ENCODE results near the gene ALOX5. TPM values are rescaled to one million over a fixed set of nuclear protein-coding genes. Genes with fewer than 3 reads are reported as not detected.

ALOX5 gene
- total RNA-seq, 1 experiment from 2014 or later, result 0.11 TPM

- Histone ChIP-seq H3F3A (ENCODE audit: low read length, unreplicated experiment) (no peaks in the 10 kb centered on the region), H3K79me2 (ENCODE audit: low read length) (no peaks in the 10 kb centered on the region), H3K27ac (ENCODE audit: low read length) (no peak overlapping the region), H3K4me3 (ENCODE audit: low read length) (no peak overlapping the region), H3K4me2 (ENCODE audit: low read length) (no peak overlapping the region), H2AFZ (ENCODE audit: low read length) (no peak overlapping the region), H3K9me2 (replicated peaks; ENCODE audit: low read length) (no peaks in the 10 kb centered on the region), H3K36me3 (ENCODE audit: low read depth, low read length) (no peaks in the 10 kb centered on the region), H3K9me3 (ENCODE audit: low read length) (no peaks in the 10 kb centered on the region), H4K20me1 (ENCODE audit: low read length) (no peaks in the 10 kb centered on the region), H3K27me3 (ENCODE audit: low read length) (peaks cover 22% of the 10 kb centered on the region), H3K4me1 (ENCODE audit: insufficient read depth, low read length) (0 out of 2 replicates have a peak, but pooled peaks cover 3% of the 10 kb centered on the region), H3K9ac (ENCODE audit: low read length) (no peak overlapping the region)
- intact Hi-C loops (cut with micrococcal nuclease), result no loop called here
- ATAC-seq (no peak), DNase-seq (no peak)
- no peak for TF ChIP-seq CTCF (conservative IDR thresholded peaks at IDR 0.05; ENCODE audit: low read depth, low read length)
- TF ChIP-seq EZH2phosphoT487 (IDR thresholded peaks at IDR 0.05; ENCODE audit: borderline replicate concordance, low read length), result no peak
- BruUV-seq (replicated peaks), result no TSS peak
- ChIA-PET CTCF (no interaction called here), POLR2A (ENCODE audit: unreplicated experiment) (no interaction called here)
Measured at GRCh38 chr10:45380903-45381620, 7.0 kb downstream of the ALOX5 start.

GRCh38 chr10:45382591-45382990 is 8.6 kb downstream of the ALOX5 start:
- H3K4me1 ChIP-seq (ENCODE audit: insufficient read depth, low read length), result no peaks in the 10 kb centered on the region
- peaks cover 25% of the 10 kb centered on the region for H3K27me3 ChIP-seq (ENCODE audit: low read length)
- H3K9ac ChIP-seq (ENCODE audit: low read length), result no peak overlapping the region
- H3K9me3 ChIP-seq (ENCODE audit: low read length), result no peaks in the 10 kb centered on the region
- H3K79me2 ChIP-seq (ENCODE audit: low read length), result no peaks in the 10 kb centered on the region
- H2AFZ ChIP-seq (ENCODE audit: low read length), result no peak overlapping the region
- CTCF ChIA-PET, result no interaction called here
- no peaks in the 10 kb centered on the region for H3K36me3 ChIP-seq (ENCODE audit: low read depth, low read length)
- H3F3A ChIP-seq (ENCODE audit: low read length, unreplicated experiment), result no peaks in the 10 kb centered on the region
- POLR2A ChIA-PET (ENCODE audit: unreplicated experiment), result no interaction called here
- H3K4me2 ChIP-seq (ENCODE audit: low read length), result no peak overlapping the region
- no peak overlapping the region for H3K27ac ChIP-seq (ENCODE audit: low read length)
- ATAC-seq (no peak), DNase-seq (no peak)
- BruUV-seq (replicated peaks), result no TSS peak
- intact Hi-C loops (cut with micrococcal nuclease), result no loop called here
- no peaks in the 10 kb centered on the region for H3K9me2 ChIP-seq (replicated peaks; ENCODE audit: low read length)
- H4K20me1 ChIP-seq (ENCODE audit: low read length), result no peaks in the 10 kb centered on the region
- TF ChIP-seq CTCF (conservative IDR thresholded peaks at IDR 0.05; ENCODE audit: low read depth, low read length) (no peak), EZH2phosphoT487 (IDR thresholded peaks at IDR 0.05; ENCODE audit: borderline replicate concordance, low read length) (no peak), EZH2 (IDR thresholded peaks at IDR 0.05; ENCODE audit: low read length, unreplicated experiment) (no peak)
- no peak overlapping the region for H3K4me3 ChIP-seq (ENCODE audit: low read length)

DNA sequence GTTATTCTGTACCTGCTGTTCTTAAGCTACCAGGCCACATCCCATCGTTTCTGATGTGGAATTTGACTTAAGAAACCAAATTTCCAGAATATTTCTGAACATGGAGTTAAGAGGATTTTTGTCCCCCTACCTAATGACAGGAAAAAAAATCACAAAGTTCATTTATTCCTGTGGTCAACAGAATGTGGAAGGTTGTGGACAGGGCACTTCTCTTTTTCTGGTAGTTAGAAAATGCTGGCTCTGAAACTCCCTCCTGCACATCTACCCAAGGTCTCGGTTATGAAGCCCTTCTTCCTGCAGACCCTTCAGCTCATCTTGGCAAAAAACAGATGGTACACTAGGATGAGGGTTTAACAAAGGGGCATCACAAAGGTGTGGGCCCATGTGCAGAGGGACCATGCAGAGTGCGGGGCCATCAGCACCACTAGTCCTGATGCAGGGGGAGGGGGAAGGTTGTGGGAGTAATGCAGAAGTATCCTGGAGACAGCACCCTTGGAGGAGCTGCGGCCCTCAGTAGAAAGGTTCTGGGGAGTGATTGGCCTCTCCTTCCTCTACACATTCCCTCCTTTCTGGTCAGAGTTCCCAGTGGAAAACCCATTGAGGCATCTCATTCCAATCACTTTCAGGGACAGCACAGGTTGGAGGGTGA is 9.8 kb downstream of the ALOX5 start:
- Histone ChIP-seq H3K4me1 (ENCODE audit: insufficient read depth, low read length) (no peaks in the 10 kb centered on the region), H3K9ac (ENCODE audit: low read length) (no peak overlapping the region), H3K9me3 (ENCODE audit: low read length) (no peaks in the 10 kb centered on the region), H3K27ac (ENCODE audit: low read length) (no peak overlapping the region), H2AFZ (ENCODE audit: low read length) (no peak overlapping the region), H4K20me1 (ENCODE audit: low read length) (no peaks in the 10 kb centered on the region), H3F3A (ENCODE audit: low read length, unreplicated experiment) (no peaks in the 10 kb centered on the region), H3K27me3 (ENCODE audit: low read length) (peaks cover 18% of the 10 kb centered on the region), H3K36me3 (ENCODE audit: low read depth, low read length) (no peaks in the 10 kb centered on the region), H3K9me2 (replicated peaks; ENCODE audit: low read length) (no peaks in the 10 kb centered on the region), H3K4me3 (ENCODE audit: low read length) (no peak overlapping the region), H3K4me2 (ENCODE audit: low read length) (no peak overlapping the region), H3K79me2 (ENCODE audit: low read length) (no peaks in the 10 kb centered on the region)
- intact Hi-C loops (cut with micrococcal nuclease), result no loop called here
- TF ChIP-seq EZH2phosphoT487 (IDR thresholded peaks at IDR 0.05; ENCODE audit: borderline replicate concordance, low read length) (no peak), EZH2 (IDR thresholded peaks at IDR 0.05; ENCODE audit: low read length, unreplicated experiment) (no peak), CTCF (conservative IDR thresholded peaks at IDR 0.05; ENCODE audit: low read depth, low read length) (no peak)
- ATAC-seq, result no peak
- ChIA-PET CTCF (no interaction called here), POLR2A (ENCODE audit: unreplicated experiment) (no interaction called here)
- DNase-seq, result no peak
- BruUV-seq (replicated peaks), result no TSS peak
